Hepatocyte (in vitro differentiated cells): ENCODE measurements around the gene MARCHF5. TPM values are rescaled to one million over a fixed set of nuclear protein-coding genes. Genes with fewer than 3 reads are reported as not detected.
"Not testable (repeated sequence)": the region's sequence is repeated elsewhere in the genome, so short reads cannot be mapped to it uniquely, and the experiment has no call there.

ENCODE experiments used
- DNase-seq: peaks from one replicate; pipeline ENCODE4 v3.0.0-alpha.2; 2016; ENCODE audit warnings: low spot score
- H2AFZ ChIP-seq: fragments of 200-600 bp; sonication (generic); 2 replicates; pipeline ENCODE4 v1.6.0; 2016; ENCODE audit warnings: antibody characterized with exemption, mild to moderate bottlenecking
- H3K27ac ChIP-seq: fragments of 200-600 bp; sonication (generic); 2 replicates; pipeline ENCODE4 v1.5.1; 2016; ENCODE audit warnings: mild to moderate bottlenecking
- H3K27me3 ChIP-seq: fragments of 200-600 bp; sonication (generic); 2 replicates; pipeline ENCODE4 v1.6.1; 2016
- H3K36me3 ChIP-seq: fragments of 200-600 bp; sonication (generic); replicated peaks from 2 replicates; pipeline ENCODE4 v1.5.1; 2016; ENCODE audit warnings: low read depth; ENCODE audit not compliant: insufficient read depth
- H3K4me1 ChIP-seq: fragments of 200-600 bp; sonication (generic); 2 replicates; pipeline ENCODE4 v1.5.1; 2016; ENCODE audit warnings: mild to moderate bottlenecking, moderate library complexity; ENCODE audit not compliant: insufficient read depth
- H3K4me2 ChIP-seq: fragments of 200-600 bp; sonication (generic); 2 replicates; pipeline ENCODE4 v1.6.0; 2016
- H3K4me3 ChIP-seq: fragments of 200-600 bp; sonication (generic); 2 replicates; pipeline ENCODE4 v1.5.1; 2016; ENCODE audit warnings: mild to moderate bottlenecking
- H3K79me2 ChIP-seq: fragments of 200-600 bp; sonication (generic); 2 replicates; pipeline ENCODE4 v1.6.0; 2017; ENCODE audit warnings: mild to moderate bottlenecking
- H3K9me2 ChIP-seq: fragments of 200-600 bp; sonication (generic); replicated peaks from 2 replicates; pipeline ENCODE4 v1.6.0; 2017; ENCODE audit warnings: mild to moderate bottlenecking; ENCODE audit not compliant: insufficient read depth
- H3K9me3 ChIP-seq: fragments of 200-600 bp; sonication (generic); 2 replicates; pipeline ENCODE4 v1.5.1; 2016; ENCODE audit warnings: low read depth, mild to moderate bottlenecking
- H4K20me1 ChIP-seq: fragments of 200-600 bp; sonication (generic); 2 replicates; pipeline ENCODE4 v1.6.0; 2016; ENCODE audit warnings: mild to moderate bottlenecking; ENCODE audit not compliant: insufficient read depth, poor library complexity, severe bottlenecking
- EZH2 ChIP-seq: fragments of 200-600 bp; sonication (generic); IDR thresholded peaks from 2 replicates; pipeline ENCODE4 v1.6.1; 2016; ENCODE audit warnings: antibody characterized with exemption, mild to moderate bottlenecking, borderline replicate concordance
- EZH2phosphoT487 ChIP-seq: fragments of 200-600 bp; sonication (generic); IDR thresholded peaks from one replicate; pipeline ENCODE4 v1.6.1; 2018; ENCODE audit warnings: antibody characterized with exemption, mild to moderate bottlenecking, low read depth, moderate library complexity; ENCODE audit not compliant: unreplicated experiment, severe bottlenecking
- WGBS: methylation state at CpG from one replicate; pipeline ENCODE4 v1.1.6; 2016; ENCODE audit warnings: low lambda C conversion rate; ENCODE audit errors: missing lambda C conversion rate; 5-methylcytosine and 5-hydroxymethylcytosine counted together
- polyA plus RNA-seq: library from polyadenylated mRNA; unstranded; fragments of >200 nt; fragmentation: Nextera tagmentation; extraction: Ambion mirVana; gene quantifications from 2 replicates; pipeline ENCODE4 v1.2.1, GENCODE V29; 2016
- total RNA-seq: library from RNA; depleted of rRNA; stranded (reverse); fragments of >200 nt; gene quantifications from 2 replicates; pipeline ENCODE4 v1.2.3, GENCODE V29; 2014
- TF ChIP-seq, protein P1 (sequence below): fragments of 200-600 bp; sonication (generic); IDR thresholded peaks from 2 replicates; pipeline ENCODE4 v1.5.1; 2016; ENCODE audit warnings: antibody characterized with exemption, mild to moderate bottlenecking; ENCODE audit not compliant: poor library complexity

The MARCHF5 gene
- total and polyA plus RNA-seq, 2 experiments from 2014 or later: 36.4 to 62.2 TPM

GRCh38 chr10:92384741-92385140, 93.8 kb downstream of the MARCHF5 start:
- H3K36me3 ChIP-seq: no peaks in the 10 kb centered on the region
- TF ChIP-seq EZH2phosphoT487 (no peak), EZH2 (no peak)
- TF ChIP-seq, protein P1, sequence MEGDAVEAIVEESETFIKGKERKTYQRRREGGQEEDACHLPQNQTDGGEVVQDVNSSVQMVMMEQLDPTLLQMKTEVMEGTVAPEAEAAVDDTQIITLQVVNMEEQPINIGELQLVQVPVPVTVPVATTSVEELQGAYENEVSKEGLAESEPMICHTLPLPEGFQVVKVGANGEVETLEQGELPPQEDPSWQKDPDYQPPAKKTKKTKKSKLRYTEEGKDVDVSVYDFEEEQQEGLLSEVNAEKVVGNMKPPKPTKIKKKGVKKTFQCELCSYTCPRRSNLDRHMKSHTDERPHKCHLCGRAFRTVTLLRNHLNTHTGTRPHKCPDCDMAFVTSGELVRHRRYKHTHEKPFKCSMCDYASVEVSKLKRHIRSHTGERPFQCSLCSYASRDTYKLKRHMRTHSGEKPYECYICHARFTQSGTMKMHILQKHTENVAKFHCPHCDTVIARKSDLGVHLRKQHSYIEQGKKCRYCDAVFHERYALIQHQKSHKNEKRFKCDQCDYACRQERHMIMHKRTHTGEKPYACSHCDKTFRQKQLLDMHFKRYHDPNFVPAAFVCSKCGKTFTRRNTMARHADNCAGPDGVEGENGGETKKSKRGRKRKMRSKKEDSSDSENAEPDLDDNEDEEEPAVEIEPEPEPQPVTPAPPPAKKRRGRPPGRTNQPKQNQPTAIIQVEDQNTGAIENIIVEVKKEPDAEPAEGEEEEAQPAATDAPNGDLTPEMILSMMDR: no peak
- no peak overlapping the region for H2AFZ ChIP-seq
- H3K9me3 ChIP-seq: no peaks in the 10 kb centered on the region
- H4K20me1 ChIP-seq: no peaks in the 10 kb centered on the region
- no peaks in the 10 kb centered on the region for H3K79me2 ChIP-seq
- no peak overlapping the region for H3K4me2 ChIP-seq
- WGBS: 74% methylated on average over 2 of the region's 2 CpGs
- peaks cover 14% of the 10 kb centered on the region for H3K27me3 ChIP-seq
- H3K4me3 ChIP-seq: no peak overlapping the region
- no peaks in the 10 kb centered on the region for H3K4me1 ChIP-seq
- H3K9me2 ChIP-seq: no peaks in the 10 kb centered on the region
- DNase-seq: no peak
- no peak overlapping the region for H3K27ac ChIP-seq

GRCh38 chr10:92385831-92386230, 94.9 kb downstream of the MARCHF5 start:
- Histone ChIP-seq H3K4me2 (no peak overlapping the region), H3K79me2 (no peaks in the 10 kb centered on the region), H3K4me3 (no peak overlapping the region), H3K36me3 (no peaks in the 10 kb centered on the region), H3K27me3 (peaks cover 8% of the 10 kb centered on the region), H3K27ac (no peak overlapping the region), H3K9me3 (no peaks in the 10 kb centered on the region), H4K20me1 (no peaks in the 10 kb centered on the region), H3K4me1 (no peaks in the 10 kb centered on the region), H3K9me2 (no peaks in the 10 kb centered on the region), H2AFZ (no peak overlapping the region)
- TF ChIP-seq EZH2: no peak
- TF ChIP-seq, protein P1: no peak
- TF ChIP-seq EZH2phosphoT487: no peak
- DNase-seq: no peak
- 89% methylated on average over 2 of the region's 2 CpGs for WGBS

DNA sequence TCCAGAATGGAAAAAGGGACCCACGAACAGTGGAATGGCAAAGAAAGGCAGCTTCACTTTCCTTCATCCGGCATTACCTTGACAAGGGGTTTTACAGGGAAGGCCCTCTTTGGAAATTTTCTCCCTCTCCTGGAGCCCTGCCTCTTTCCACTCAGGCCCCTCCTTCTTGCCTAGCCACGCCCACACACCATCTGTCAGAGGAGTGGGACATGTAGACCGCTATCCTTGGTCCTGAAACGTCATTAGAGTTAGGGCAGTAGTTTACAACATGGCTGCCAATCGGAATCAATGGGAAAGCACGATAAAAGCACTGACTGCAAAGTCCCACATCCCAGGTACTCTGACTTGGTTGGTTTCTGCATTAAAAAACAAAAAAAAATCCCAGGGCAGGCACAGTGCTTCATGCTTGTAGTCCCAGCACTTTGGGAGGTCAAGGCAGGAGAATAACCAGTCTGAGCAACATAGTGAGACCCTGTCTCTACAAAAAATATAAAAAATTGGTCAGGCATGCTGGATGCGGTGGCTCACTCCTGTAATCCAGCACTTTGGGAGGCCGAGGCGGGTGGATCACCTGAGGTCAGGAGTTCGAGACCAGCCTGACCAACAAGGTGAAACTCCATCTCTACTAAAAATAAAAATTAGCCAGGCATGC, 96.4 kb downstream of the MARCHF5 start:
- Histone ChIP-seq H3K27me3 (no peaks in the 10 kb centered on the region), H3K9me2 (no peaks in the 10 kb centered on the region), H3K9me3 (no peaks in the 10 kb centered on the region), H3K79me2 (no peaks in the 10 kb centered on the region), H3K36me3 (no peaks in the 10 kb centered on the region), H3K4me2 (no peak overlapping the region), H3K4me1 (no peaks in the 10 kb centered on the region), H4K20me1 (no peaks in the 10 kb centered on the region), H3K27ac (no peak overlapping the region), H2AFZ (no peak overlapping the region), H3K4me3 (no peak overlapping the region)
- 48% methylated on average over 11 of the region's 11 CpGs for WGBS
- TF ChIP-seq EZH2phosphoT487 (no peak), EZH2 (no peak)
- TF ChIP-seq, protein P1: no peak
- peak; percentile 89 for DNase-seq

GRCh38 chr10:92393173-92393572, 102.2 kb downstream of the MARCHF5 start:
- H3K4me1 ChIP-seq, H3K27me3 ChIP-seq, H3K9me2 ChIP-seq, H3K36me3 ChIP-seq, H3K27ac ChIP-seq, H3K79me2 ChIP-seq, DNase-seq, H2AFZ ChIP-seq, H3K9me3 ChIP-seq, H3K4me3 ChIP-seq, H3K4me2 ChIP-seq, H4K20me1 ChIP-seq: not testable (repeated sequence)
- WGBS: 93% methylated on average over 1 of the region's 1 CpG
